Type B pancreatic cell (in vitro differentiated cells): ENCODE data around the gene NUP188. TPM values are rescaled to one million over a fixed set of nuclear protein-coding genes. Genes with fewer than 3 reads are reported as not detected.

Experiments
- DNase-seq: peaks from one replicate; pipeline ENCODE4 v3.0.0; 2021; ENCODE audit warnings: mixed read lengths; ENCODE audit not compliant: unreplicated experiment; ENCODE audit errors: extremely low spot score
- H3K27ac Mint-ChIP-seq: 2 replicates; pipeline ENCODE4 v1.8.0; 2021; ENCODE audit warnings: mild to moderate bottlenecking, mixed read lengths
- H3K27me3 Mint-ChIP-seq: 2 replicates; pipeline ENCODE4 v1.8.0; 2021; ENCODE audit warnings: mixed read lengths
- H3K36me3 Mint-ChIP-seq: 2 replicates; pipeline ENCODE4 v1.8.0; 2021; ENCODE audit warnings: mixed read lengths
- H3K4me1 Mint-ChIP-seq: one replicate; pipeline ENCODE4 v1.8.0; 2021; ENCODE audit warnings: mixed read lengths; ENCODE audit not compliant: unreplicated experiment
- H3K4me3 Mint-ChIP-seq: 2 replicates; pipeline ENCODE4 v1.8.0; 2021; ENCODE audit warnings: mild to moderate bottlenecking, mixed read lengths
- H3K9me3 Mint-ChIP-seq: 2 replicates; pipeline ENCODE4 v1.8.0; 2021; ENCODE audit warnings: mixed read lengths
- total RNA-seq: library from RNA; stranded (reverse); gene quantifications from 2 replicates; pipeline ENCODE4 v1.2.1, GENCODE V29; 2021; ENCODE audit warnings: low replicate concordance
- TF ChIP-seq, protein P1 (sequence below): fragments of 200-600 bp; sonication (generic); conservative IDR thresholded peaks from 2 replicates; pipeline ENCODE4 v1.5.0; 2021; ENCODE audit warnings: antibody characterized with exemption, mild to moderate bottlenecking

NUP188 gene
- total RNA-seq, 1 donor from 2014 or later, result 63.7 TPM

DNA sequence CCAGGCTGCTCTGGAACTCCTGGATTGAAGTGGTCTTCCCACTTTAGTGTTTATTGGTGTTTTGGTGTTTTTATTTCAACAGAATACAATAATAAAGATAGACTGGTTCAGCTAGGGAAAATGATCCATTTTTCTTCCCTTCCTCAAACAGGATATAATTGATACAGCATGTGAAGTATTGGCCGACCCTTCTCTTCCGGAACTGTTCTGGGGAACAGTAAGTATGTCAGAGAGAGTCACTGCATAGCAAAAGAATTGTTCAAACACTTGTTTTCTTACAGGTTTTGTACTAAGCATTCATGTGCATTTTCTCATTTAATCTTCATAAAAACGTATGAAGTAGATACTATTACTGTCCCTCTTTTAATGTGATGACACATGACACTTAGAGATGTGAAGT lies 31.6 kb downstream of the NUP188 start:
- no peak for DNase-seq
- no peaks in the 10 kb centered on the region for H3K4me1 Mint-ChIP-seq
- H3K4me3 Mint-ChIP-seq, result no peak overlapping the region

DNA sequence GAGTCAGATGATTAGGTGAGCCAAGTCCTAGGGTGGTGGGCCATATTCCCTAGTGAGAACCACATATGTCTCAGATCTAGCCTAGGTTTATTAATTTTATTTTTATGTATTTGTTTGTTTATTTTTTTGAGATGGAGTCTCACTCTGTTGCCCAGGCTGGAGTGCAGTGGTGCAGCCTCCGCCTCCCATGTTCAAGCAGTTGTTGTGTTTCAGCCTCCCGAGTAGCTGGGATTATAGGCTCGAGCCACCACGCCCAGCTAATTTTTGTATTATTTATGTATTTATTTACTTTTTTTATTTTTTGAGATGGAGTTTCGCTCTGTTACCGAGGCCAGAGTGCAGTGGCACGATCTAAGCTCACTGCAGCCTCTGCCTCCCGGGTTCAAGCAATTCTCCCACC lies 36.0 kb downstream of the NUP188 start:
- H3K27me3 Mint-ChIP-seq, result no peaks in the 10 kb centered on the region
- DNase-seq, result no peak
- H3K4me1 Mint-ChIP-seq, result no peaks in the 10 kb centered on the region
- no peaks in the 10 kb centered on the region for H3K9me3 Mint-ChIP-seq
- TF ChIP-seq, protein P1, sequence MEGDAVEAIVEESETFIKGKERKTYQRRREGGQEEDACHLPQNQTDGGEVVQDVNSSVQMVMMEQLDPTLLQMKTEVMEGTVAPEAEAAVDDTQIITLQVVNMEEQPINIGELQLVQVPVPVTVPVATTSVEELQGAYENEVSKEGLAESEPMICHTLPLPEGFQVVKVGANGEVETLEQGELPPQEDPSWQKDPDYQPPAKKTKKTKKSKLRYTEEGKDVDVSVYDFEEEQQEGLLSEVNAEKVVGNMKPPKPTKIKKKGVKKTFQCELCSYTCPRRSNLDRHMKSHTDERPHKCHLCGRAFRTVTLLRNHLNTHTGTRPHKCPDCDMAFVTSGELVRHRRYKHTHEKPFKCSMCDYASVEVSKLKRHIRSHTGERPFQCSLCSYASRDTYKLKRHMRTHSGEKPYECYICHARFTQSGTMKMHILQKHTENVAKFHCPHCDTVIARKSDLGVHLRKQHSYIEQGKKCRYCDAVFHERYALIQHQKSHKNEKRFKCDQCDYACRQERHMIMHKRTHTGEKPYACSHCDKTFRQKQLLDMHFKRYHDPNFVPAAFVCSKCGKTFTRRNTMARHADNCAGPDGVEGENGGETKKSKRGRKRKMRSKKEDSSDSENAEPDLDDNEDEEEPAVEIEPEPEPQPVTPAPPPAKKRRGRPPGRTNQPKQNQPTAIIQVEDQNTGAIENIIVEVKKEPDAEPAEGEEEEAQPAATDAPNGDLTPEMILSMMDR, result no peak
- no peak overlapping the region for H3K27ac Mint-ChIP-seq
- peaks cover 41% of the 10 kb centered on the region for H3K36me3 Mint-ChIP-seq
- H3K4me3 Mint-ChIP-seq, result no peak overlapping the region

More for the DNA sequence above, 31.6 kb downstream of the NUP188 start:
- H3K27ac Mint-ChIP-seq, result no peak overlapping the region
- no peaks in the 10 kb centered on the region for H3K27me3 Mint-ChIP-seq
- H3K36me3 Mint-ChIP-seq, result peaks cover 30% of the 10 kb centered on the region
- H3K9me3 Mint-ChIP-seq, result no peaks in the 10 kb centered on the region
- TF ChIP-seq, protein P1, result no peak

DNA sequence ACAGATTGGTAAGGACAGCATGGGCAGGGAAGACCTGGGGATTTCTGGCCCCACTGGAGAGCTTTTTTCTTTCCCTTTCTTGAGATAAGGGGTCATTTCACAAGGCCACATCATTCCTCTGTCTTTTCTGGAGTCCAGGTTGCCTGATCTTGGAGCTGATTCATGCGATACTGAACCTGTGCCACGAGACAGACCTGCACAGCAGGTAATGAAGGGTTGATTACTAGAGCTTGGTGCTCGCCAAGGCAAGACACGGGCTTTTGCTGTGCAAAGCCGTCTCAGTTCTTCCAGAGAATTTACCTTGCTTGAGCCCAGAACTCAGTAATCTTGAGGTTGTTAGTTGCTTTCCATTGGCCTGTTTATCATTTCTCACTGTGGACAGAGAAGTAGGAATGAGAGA lies 39.2 kb downstream of the NUP188 start:
- Mint-ChIP-seq H3K27me3 (no peaks in the 10 kb centered on the region), H3K4me1 (no peaks in the 10 kb centered on the region), H3K36me3 (peaks cover 25% of the 10 kb centered on the region), H3K9me3 (no peaks in the 10 kb centered on the region), H3K27ac (no peak overlapping the region), H3K4me3 (no peak overlapping the region)
- TF ChIP-seq, protein P1, result no peak
- DNase-seq, result no peak

DNA sequence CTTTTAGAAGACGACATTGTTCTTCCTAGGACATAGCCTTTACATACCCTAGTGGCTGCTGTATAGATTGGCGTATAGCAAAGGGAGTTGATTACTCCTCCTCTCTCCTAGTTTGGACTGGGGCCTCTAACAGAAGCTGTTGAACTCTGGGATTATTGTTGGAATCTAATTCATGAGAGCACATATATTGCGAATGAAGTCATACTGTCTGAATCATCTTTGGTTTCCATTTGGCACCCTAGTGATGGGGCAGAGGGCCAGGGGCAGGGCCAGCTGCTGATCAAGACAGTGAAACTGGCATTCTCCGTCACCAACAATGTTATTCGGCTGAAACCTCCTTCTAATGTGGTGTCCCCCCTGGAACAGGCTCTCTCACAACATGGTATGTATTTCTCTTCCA lies 40.3 kb downstream of the NUP188 start:
- H3K4me1 Mint-ChIP-seq, result no peaks in the 10 kb centered on the region
- H3K27me3 Mint-ChIP-seq, result no peaks in the 10 kb centered on the region
- no peak for DNase-seq
- peaks cover 24% of the 10 kb centered on the region for H3K36me3 Mint-ChIP-seq
- H3K27ac Mint-ChIP-seq, result no peak overlapping the region
- no peak overlapping the region for H3K4me3 Mint-ChIP-seq
- no peaks in the 10 kb centered on the region for H3K9me3 Mint-ChIP-seq
- TF ChIP-seq, protein P1, result no peak

DNA sequence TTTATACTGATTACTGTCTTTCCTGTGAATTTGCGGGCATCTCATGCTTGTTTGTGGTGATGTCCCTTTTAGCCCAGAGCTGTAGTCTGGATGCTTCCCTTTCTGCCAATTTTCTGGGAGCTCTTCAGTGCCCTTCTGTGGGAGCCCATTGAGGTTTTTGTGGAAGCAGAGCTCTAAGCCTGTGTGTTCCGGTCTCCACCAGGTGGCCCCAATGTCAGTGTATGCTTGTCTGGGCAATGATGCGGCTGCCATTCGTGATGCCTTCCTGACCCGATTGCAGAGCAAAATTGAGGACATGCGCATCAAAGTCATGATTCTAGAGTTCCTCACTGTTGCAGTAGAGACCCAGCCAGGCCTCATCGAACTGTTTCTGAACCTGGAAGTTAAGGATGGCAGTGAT lies 45.5 kb downstream of the NUP188 start:
- Mint-ChIP-seq H3K27ac (no peak overlapping the region), H3K4me1 (no peaks in the 10 kb centered on the region), H3K9me3 (no peaks in the 10 kb centered on the region), H3K27me3 (no peaks in the 10 kb centered on the region), H3K4me3 (no peak overlapping the region), H3K36me3 (peaks cover 36% of the 10 kb centered on the region)
- TF ChIP-seq, protein P1, result peak; percentile 46
- no peak for DNase-seq

DNA sequence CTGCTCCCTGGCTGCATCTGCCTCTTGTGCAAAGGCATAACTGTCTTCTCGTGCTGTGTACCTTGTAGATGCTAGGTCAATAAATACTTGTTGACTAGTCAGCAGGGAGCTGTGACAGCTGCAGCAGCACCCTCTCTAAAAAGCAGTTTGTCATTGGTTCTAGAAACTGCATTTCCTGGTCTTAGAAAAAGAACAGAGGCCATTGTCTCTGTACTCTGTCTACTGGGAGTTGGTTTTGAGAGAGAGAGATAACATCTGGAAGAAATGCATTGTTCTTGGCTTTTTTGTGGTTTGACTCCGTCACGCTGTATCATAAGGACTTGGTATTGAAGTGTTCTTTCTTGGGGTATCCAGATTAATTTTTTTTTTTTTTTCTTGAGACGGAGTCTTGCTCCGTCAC lies 48.3 kb downstream of the NUP188 start:
- Mint-ChIP-seq H3K4me1 (no peaks in the 10 kb centered on the region), H3K4me3 (no peak overlapping the region), H3K27me3 (no peaks in the 10 kb centered on the region), H3K36me3 (peaks cover 32% of the 10 kb centered on the region), H3K27ac (no peak overlapping the region), H3K9me3 (no peaks in the 10 kb centered on the region)
- TF ChIP-seq, protein P1, result no peak
- no peak for DNase-seq
